K562 (cell line): ENCODE measurements around the gene DOK3. TPM values are rescaled to one million over a fixed set of nuclear protein-coding genes. Genes with fewer than 3 reads are reported as not detected.

ENCODE experiments used
- CBX8 ChIP-seq: fragments of 200-600 bp; sonication (generic); IDR thresholded peaks from 2 replicates; pipeline ENCODE4 v1.6.1; 2012; ENCODE audit warnings: borderline replicate concordance, mixed run types, low read depth, mild to moderate bottlenecking, moderate library complexity, mixed read lengths, low read length, control low read depth, inconsistent platforms; ENCODE audit not compliant: poor library complexity, severe bottlenecking; ENCODE audit errors: extremely low read depth
- CREM ChIP-seq: IDR thresholded peaks from 2 replicates; pipeline ENCODE4 v1.6.1; 2014; ENCODE audit warnings: antibody characterized with exemption, low read depth
- DDX20 ChIP-seq: fragments of 450-650 bp; IDR thresholded peaks from 2 replicates; pipeline ENCODE4 v1.6.1; 2016; ENCODE audit warnings: missing genetic modification characterization, low read depth, mild to moderate bottlenecking, missing compliant biosample characterization, moderate library complexity
- HDAC6 ChIP-seq: IDR thresholded peaks from 2 replicates; pipeline ENCODE4 v1.6.1; 2012; ENCODE audit warnings: low read depth, mild to moderate bottlenecking, control low read depth, inconsistent platforms, low read length, moderate library complexity
- HIVEP1 ChIP-seq: fragments of 250-450 bp; sonication (Bioruptor Pico); IDR thresholded peaks from 2 replicates; pipeline ENCODE4 v1.4.0; 2020; ENCODE audit warnings: mild to moderate bottlenecking
- HNRNPUL1 ChIP-seq: fragments of 200-400 bp; formaldehyde crosslinking; IDR thresholded peaks from 2 replicates; pipeline ENCODE4 v1.6.1; 2017; ENCODE audit warnings: low read length
- KDM2B ChIP-seq: fragments of 250-450 bp; sonication (Bioruptor Pico); IDR thresholded peaks from 2 replicates; pipeline ENCODE4 v1.8.0; 2021; ENCODE audit warnings: mild to moderate bottlenecking, moderate library complexity
- MYNN ChIP-seq, 2 experiments: sonication (generic); formaldehyde crosslinking in 1 of 2; IDR thresholded peaks; 2 replicates each; pipeline versions ENCODE4 v1.5.0 to v1.6.1; 2016 to 2020; ENCODE audit warnings: antibody characterized with exemption in 1 of 2, missing genetic modification reagents in 1 of 2
- PHF8 ChIP-seq: fragments of 200-600 bp; sonication (generic); IDR thresholded peaks from 2 replicates; pipeline ENCODE4 v1.6.1; 2012; ENCODE audit warnings: mixed run types, mild to moderate bottlenecking, inconsistent platforms, low read length, moderate library complexity, borderline replicate concordance
- POLR2AphosphoS2 ChIP-seq: IDR thresholded peaks from 2 replicates; pipeline ENCODE4 v1.6.1; 2012; ENCODE audit warnings: low read length, improper control_type of control experiment
- PPARD ChIP-seq: fragments of 250-450 bp; sonication (Bioruptor Pico); IDR thresholded peaks from 2 replicates; pipeline ENCODE4 v1.8.0; 2022; ENCODE audit warnings: inconsistent platforms, mild to moderate bottlenecking, moderate library complexity
- RBM39 ChIP-seq: fragments of 200-400 bp; formaldehyde crosslinking; optimal IDR thresholded peaks from 2 replicates; pipeline ENCODE3; 2018; ENCODE audit warnings: low read depth, low read length
- SAFB ChIP-seq: fragments of 200-400 bp; formaldehyde crosslinking; IDR thresholded peaks from 2 replicates; pipeline ENCODE4 v1.6.1; 2017; ENCODE audit warnings: low read depth, low read length, borderline replicate concordance
- ZNF174 ChIP-seq: fragments of 250-450 bp; sonication (Bioruptor Pico); IDR thresholded peaks from 2 replicates; pipeline ENCODE4 v1.4.0; 2020; ENCODE audit warnings: mild to moderate bottlenecking
- ZNF3 ChIP-seq: fragments of 250-450 bp; sonication (Bioruptor Pico); IDR thresholded peaks from 2 replicates; pipeline ENCODE4 v1.5.0; 2021; ENCODE audit warnings: mild to moderate bottlenecking, moderate library complexity
- ZNF707 ChIP-seq: fragments of 250-450 bp; sonication (Bioruptor Pico); conservative IDR thresholded peaks from 2 replicates; pipeline ENCODE4 v1.8.0; 2022; ENCODE audit warnings: inconsistent platforms, mild to moderate bottlenecking, moderate library complexity
- polyA plus RNA-seq, 8 experiments: library from polyadenylated mRNA; depleted of rRNA in 4 of 8; stranded (reverse) in 5 of 8; unstranded in 3 of 8; fragments of >200 nt; fragmentation: Nextera tagmentation in 2 of 8; fragmentation: Illumina TruSeq in 1 of 8; extraction: Ambion mirVana in 2 of 8; extraction: Trizol in 1 of 8; gene quantifications; 2 replicates each; pipeline versions ENCODE4 v1.2.1 to v1.2.3, GENCODE V29; 2011 to 2014; ENCODE audit warnings: inconsistent platforms in 1 of 8, missing spikeins in 1 of 8
- total RNA-seq, 7 experiments: library from RNA; depleted of rRNA in 6 of 7; stranded (reverse); fragments of >200 nt in 6 of 7; fragmentation: Illumina TruSeq in 2 of 7; extraction: Trizol in 2 of 7; gene quantifications; 2 replicates each; pipeline versions ENCODE4 v1.2.1 to v1.2.3, GENCODE V29; 2011 to 2021; ENCODE audit warnings: low replicate concordance in 1 of 7
- TF ChIP-seq, protein P1 (sequence below), 2 experiments: IDR thresholded peaks in 1 of 2; conservative IDR thresholded peaks in 1 of 2; 2 replicates each; pipeline ENCODE4 v1.6.1; 2016; ENCODE audit warnings: low read depth in 2 of 2, mild to moderate bottlenecking in 1 of 2, missing compliant biosample characterization in 1 of 2, missing genetic modification characterization in 1 of 2, moderate library complexity in 1 of 2
- TF ChIP-seq, protein P2 (sequence below): fragments of 450-650 bp; IDR thresholded peaks from 2 replicates; pipeline ENCODE4 v1.6.1; 2017; ENCODE audit warnings: mild to moderate bottlenecking, moderate library complexity
- TF ChIP-seq, protein P3 (sequence below): fragments of 450-650 bp; IDR thresholded peaks from 2 replicates; pipeline ENCODE4 v1.6.1; 2018; ENCODE audit not compliant: partially characterized antibody

The DOK3 gene
- total and polyA plus RNA-seq, 9 of the 15 experiments (the other 6 are each of a cell fraction or from before 2014, with no cell fraction given), result 1.3 to 23.0 (median 8.0) TPM

DNA sequence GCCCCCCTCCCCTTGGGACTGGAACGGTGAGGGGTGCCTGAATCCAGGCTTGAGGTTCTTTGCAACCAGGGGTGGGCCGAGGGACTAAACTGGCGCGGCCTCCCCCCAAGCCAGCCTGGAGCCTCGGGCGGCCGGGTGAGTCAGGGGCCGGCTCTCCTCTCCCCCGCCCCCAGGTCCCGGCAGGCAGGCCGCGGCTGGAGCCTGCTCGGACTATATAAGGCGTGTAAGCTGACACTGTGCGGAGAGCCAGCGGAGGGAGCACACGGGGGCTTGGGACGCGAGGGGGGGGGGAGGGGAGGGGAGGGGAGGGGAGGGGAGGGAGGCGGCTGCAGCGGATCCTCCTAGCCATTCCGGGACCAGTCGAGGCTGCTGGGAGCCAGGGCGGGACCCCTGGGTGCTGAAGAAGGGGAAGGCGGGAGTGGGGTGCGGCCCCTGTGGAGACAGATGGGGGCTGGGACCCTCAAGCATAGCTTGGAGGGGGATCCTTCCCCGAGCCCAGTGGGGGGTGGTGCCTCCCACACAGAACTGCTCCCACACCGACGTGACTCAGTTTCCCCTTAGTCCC, 12.8 kb downstream of the DOK3 start (continued):
- no peak for TF ChIP-seq MYNN (IDR thresholded peaks at IDR 0.05)
- no peak for TF ChIP-seq MYNN (CRISPR knock-in tag; IDR thresholded peaks at IDR 0.05)
- TF ChIP-seq, protein P1, sequence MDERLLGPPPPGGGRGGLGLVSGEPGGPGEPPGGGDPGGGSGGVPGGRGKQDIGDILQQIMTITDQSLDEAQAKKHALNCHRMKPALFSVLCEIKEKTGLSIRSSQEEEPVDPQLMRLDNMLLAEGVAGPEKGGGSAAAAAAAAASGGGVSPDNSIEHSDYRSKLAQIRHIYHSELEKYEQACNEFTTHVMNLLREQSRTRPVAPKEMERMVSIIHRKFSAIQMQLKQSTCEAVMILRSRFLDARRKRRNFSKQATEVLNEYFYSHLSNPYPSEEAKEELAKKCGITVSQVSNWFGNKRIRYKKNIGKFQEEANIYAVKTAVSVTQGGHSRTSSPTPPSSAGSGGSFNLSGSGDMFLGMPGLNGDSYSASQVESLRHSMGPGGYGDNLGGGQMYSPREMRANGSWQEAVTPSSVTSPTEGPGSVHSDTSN (CRISPR knock-in tag; IDR thresholded peaks at IDR 0.05; ENCODE audit: low read depth), result no peak
- TF ChIP-seq, protein P1 (tag; conservative IDR thresholded peaks at IDR 0.05; ENCODE audit: low read depth), result no peak
- TF ChIP-seq RBM39, result no peak
- TF ChIP-seq PPARD, result no peak
- TF ChIP-seq, protein P2, sequence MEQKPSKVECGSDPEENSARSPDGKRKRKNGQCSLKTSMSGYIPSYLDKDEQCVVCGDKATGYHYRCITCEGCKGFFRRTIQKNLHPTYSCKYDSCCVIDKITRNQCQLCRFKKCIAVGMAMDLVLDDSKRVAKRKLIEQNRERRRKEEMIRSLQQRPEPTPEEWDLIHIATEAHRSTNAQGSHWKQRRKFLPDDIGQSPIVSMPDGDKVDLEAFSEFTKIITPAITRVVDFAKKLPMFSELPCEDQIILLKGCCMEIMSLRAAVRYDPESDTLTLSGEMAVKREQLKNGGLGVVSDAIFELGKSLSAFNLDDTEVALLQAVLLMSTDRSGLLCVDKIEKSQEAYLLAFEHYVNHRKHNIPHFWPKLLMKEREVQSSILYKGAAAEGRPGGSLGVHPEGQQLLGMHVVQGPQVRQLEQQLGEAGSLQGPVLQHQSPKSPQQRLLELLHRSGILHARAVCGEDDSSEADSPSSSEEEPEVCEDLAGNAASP, result no peak
- no peak for TF ChIP-seq HIVEP1 (CRISPR knock-in tag)
- peak; percentile 48; the same call in 1 of the 2 replicates for TF ChIP-seq PHF8
- no peak for TF ChIP-seq HNRNPUL1
- TF ChIP-seq DDX20 (tag), result no peak
- TF ChIP-seq KDM2B, result no peak
- TF ChIP-seq, protein P3, sequence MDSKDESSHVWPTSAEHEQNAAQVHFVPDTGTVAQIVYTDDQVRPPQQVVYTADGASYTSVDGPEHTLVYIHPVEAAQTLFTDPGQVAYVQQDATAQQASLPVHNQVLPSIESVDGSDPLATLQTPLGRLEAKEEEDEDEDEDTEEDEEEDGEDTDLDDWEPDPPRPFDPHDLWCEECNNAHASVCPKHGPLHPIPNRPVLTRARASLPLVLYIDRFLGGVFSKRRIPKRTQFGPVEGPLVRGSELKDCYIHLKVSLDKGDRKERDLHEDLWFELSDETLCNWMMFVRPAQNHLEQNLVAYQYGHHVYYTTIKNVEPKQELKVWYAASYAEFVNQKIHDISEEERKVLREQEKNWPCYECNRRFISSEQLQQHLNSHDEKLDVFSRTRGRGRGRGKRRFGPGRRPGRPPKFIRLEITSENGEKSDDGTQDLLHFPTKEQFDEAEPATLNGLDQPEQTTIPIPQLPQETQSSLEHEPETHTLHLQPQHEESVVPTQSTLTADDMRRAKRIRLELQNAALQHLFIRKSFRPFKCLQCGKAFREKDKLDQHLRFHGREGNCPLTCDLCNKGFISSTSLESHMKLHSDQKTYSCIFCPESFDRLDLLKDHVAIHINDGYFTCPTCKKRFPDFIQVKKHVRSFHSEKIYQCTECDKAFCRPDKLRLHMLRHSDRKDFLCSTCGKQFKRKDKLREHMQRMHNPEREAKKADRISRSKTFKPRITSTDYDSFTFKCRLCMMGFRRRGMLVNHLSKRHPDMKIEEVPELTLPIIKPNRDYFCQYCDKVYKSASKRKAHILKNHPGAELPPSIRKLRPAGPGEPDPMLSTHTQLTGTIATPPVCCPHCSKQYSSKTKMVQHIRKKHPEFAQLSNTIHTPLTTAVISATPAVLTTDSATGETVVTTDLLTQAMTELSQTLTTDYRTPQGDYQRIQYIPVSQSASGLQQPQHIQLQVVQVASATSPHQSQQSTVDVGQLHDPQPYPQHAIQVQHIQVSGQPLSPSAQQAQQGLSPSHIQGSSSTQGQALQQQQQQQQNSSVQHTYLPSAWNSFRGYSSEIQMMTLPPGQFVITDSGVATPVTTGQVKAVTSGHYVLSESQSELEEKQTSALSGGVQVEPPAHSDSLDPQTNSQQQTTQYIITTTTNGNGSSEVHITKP, result peak; percentile 64
- TF ChIP-seq POLR2AphosphoS2, result no peak; the same call in 1 of the 2 replicates
- no peak for TF ChIP-seq HDAC6
- no peak for TF ChIP-seq CBX8
- peak; percentile 22; the same call in 1 of the 2 replicates for TF ChIP-seq CREM
- no peak for TF ChIP-seq ZNF3
- TF ChIP-seq SAFB, result no peak
- TF ChIP-seq ZNF707 (CRISPR knock-in tag), result no peak
- TF ChIP-seq ZNF174, result no peak
